Bone marrow (tissue), 2 donors: ENCODE data around the gene IL17D.
"Not testable (repeated sequence)": the region's sequence is repeated elsewhere in the genome, so short reads cannot be mapped to it uniquely, and the experiment has no call there.

Experiments used
- DNase-seq, 2 donors: peaks; one replicate each; lab custom pipeline; 2025; lab: John Stamatoyannopoulos, UW

Gene IL17D, protein sequence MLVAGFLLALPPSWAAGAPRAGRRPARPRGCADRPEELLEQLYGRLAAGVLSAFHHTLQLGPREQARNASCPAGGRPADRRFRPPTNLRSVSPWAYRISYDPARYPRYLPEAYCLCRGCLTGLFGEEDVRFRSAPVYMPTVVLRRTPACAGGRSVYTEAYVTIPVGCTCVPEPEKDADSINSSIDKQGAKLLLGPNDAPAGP

DNA sequence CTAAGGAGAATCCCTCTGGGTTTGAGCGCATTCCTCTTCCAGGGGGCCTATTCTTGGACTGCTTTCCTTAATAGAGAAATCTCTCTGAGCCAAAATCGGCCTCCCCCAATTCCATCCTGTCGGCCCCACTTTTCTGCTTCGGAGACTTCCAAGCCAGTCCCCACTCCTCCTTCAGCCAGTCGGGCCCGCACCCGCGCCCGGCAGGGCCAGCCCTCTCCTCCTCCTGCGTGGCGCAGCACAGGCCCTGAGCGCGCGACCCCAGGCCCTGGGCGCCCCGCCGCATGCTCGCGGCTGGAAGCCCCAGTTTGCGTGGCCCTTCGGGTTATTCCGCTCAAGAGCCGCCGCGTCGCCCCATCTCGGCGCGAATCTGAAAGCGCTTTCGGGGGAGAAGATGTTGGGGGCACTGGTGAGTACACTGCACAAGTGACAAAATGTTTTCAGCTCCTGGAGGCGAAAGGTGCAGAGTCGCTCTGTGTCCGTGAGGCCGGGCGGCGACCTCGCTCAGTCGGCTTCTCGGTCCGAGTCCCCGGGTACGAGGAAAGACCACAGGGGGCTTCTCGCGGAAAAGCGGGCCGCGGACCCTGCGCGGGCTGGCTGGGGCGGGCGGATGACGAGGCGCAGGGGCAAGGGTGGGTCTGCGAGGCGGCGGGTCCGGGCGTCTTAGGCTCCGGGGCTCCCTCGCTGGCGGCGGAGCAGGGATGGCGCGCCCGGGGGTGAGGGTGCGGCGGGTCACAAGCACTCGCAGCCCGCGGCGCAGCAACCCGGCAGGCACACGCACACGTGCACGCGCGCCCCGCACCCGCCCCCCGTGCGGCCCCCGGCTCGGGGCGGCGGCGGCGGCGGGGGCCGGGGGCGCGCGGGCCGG lies at the start of gene IL17D:
IL17D (plus strand) TSS at position 785 of the 865 bp plus-strand sequence. CDS start 303 bp downstream, outside the sequence.
- DNase-seq: no peak

DNA sequence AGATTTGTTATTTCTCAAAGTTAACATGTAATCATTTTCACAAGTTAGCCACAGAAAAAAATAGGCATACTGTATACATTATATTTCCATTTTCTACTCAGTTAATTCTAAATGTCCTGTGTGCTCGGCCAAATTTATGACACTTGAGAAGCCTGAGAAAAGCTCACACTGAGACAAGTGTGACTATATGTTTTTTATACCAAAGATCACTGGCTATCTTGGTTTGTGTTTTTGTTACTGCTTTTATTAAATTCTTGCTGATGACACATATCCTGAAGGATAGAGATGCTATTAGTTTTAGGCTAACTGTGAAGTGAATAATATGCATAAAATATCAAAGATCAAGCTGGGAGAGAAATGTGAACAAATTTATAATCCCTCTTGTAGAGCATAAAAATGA lies 49.3 kb upstream of the IL17D start:
- DNase-seq: no peak

DNA sequence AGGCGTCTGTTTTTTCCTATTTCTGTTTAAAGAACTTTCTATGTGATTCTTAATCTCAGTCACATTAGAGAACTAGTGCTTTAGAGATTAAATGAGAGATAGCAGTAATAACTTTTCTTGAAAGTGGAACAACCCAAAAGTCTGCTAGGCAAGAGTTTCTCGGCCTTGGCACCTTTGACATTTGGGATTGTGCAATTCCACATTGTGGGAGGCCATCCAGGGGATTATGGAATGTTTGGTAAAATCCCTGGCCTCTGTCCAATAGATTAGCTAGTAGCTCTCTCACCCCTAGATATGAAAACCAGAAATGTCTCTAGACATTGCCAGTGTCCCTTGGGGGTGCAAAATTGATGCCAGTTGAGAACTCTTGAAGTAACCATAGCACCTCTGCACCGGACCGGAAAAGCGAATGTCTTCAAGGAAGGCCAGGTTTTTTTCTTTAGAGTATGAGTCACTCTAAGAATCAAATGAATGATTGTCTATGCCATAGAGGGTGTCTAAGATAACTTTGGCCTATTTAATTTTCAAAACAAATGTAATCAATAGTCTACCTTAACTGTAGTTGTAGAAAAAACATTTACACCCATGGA lies 45.0 kb upstream of the IL17D start:
- DNase-seq: no peak

DNA sequence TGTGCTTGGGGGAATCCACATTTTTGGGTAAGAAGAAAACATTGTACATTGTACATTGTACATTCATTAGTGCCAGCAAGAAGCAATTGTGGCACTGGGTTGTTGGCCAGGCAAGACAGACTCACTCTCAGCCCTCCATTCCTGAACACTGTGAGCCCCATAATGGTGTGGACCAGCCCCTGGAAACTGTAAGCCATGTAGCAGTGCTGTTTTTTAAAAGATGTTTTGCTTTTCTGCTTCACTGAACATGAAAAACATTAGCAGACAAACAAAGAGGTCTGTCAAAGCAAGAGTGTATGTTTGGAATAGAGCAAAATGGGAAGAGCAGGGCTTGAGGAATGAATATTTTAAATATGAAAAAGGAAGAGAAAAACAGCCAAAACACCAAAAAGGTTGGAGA lies 39.1 kb upstream of the IL17D start:
- DNase-seq: no peak

DNA sequence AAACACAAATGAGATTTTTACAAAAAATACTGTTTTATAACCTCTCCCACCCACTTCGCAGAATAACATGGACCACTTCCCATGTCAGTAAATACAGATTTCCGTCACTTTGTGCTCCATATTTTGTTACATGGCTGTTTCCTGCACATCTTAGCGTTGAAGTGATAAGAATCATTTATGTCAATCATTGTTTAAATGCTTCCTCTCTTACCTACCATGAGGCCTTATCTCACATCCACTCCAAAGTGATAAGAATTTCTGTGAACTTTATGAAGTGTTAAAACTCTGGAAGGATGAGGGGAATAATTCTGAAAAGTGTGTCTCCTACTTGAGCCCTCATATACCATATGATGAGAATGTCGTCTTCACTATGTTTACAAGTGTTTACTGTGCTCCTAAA lies 36.6 kb upstream of the IL17D start:
- DNase-seq: no peak

DNA sequence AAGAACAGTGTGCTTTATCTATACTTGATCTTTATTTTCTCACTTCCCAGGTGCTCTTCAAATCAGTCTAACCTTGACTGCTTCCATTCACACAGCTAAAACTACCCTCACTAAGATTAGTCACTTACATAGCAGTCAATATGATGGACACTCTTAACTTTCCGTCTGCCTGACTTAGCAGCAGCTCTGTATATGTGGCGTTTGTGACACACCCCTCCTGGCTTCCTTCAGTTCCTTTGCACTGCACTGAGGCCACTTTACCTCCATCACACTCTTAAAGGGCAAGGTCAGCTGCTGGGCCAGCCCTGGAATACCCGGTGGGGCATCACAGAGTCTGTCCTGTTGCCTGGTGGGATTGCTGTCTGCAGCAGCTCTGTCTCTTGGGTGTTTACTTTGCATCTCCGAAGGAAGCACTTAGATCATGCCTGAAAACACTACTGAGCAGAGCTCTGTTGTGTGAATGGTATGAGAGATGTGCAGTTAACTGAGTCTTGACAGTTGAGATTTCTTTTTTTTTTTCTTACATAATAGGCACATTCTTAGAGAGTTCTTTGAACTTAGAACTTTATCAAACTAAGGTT lies 35.6 kb upstream of the IL17D start:
- DNase-seq: no peak

DNA sequence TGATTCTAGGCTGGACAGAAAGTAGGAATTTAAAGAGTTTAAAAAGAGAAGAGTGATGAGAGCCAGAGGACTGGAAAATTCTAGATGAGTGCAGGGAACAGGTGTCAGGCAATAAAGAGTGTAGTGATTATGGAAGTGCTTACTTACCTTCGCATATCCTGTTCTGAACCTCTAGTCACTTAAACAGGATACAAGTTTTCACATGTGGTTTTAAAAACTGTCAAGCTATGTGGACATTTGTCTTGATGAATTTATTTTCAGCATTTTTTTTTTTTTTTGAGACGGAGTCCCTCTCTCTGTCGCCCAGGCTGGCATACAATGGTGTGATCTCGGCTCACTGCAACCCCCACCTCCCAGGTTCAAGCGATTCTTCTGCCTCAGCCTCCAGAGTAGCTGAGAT lies 34.3 kb upstream of the IL17D start:
- DNase-seq: no peak

DNA sequence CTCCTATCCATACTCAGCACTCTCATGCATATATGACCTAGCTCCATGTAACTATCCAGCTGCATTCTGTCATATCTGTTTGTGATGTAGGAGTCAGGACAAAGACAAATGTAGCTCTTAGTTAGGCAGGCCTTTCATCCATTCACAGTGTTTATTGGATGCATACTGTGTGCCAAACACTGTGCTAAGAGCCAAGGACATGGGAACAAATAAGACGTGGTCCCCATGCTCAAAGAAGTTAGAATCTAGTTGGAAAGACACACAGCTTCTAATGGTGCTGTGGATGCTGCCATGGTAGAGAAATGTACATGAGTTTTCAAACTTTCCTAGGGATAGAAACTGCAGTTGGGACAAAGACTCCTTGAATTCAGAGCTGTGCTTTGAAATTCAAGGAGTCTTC lies 31.7 kb upstream of the IL17D start:
- no peak for DNase-seq

DNA sequence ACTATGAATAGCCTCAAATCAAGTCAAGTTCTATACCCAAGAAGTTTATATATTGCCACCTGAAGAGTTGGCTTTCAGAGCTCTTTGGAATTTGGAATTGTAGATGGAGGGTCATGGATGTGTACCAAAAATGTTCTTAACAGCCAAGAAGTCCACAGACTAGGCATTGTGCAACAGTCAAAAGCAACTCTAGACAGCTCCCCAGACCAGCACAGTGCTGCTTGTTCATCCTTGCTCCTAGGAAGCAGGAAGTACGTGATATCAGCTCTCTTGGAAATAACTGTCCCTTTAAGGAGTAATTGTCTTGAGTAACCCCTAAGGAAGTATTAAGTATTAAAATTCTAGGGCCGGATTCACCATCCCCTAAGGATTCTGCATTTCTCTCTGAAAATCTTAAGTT lies 30.7 kb upstream of the IL17D start:
- DNase-seq: no peak

DNA sequence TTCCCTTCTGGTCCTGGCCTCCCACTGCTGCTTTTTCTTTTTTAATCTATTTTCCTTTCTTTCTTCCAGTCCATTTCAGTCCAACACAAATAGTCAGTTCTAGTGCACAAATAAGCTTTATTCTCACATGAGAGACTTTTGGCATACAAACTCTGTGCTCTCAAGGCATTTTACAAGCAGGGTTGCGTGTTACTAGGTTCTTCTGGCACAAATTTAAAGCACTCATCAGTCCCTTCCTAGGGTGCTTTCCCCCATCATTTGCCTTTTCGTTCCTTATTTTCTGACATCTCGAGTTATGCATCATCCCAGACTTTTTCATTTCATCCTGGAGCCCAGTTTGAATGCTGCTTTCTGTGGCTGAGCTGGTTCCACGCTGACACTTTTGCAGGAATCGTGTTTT lies 29.8 kb upstream of the IL17D start:
- DNase-seq: no peak

DNA sequence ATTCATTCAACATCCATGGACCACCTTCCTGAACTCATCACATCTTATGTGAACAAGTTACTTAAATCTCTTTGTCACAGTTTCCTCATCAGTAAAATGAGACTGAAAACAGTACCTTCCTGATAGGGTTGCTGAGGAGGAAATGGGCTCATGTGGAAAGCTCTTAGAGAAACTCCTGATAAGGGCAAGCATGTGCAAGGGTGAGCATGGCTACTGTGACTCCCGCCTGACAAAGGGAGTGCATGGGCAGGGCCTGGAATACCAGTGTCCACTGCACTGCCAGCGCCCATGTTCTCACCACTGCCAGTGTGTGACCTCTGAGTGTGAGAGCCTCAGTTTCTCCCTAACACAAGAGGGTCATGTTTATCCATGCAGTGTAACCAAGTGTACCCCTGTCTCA lies 27.3 kb upstream of the IL17D start:
- no peak for DNase-seq

DNA sequence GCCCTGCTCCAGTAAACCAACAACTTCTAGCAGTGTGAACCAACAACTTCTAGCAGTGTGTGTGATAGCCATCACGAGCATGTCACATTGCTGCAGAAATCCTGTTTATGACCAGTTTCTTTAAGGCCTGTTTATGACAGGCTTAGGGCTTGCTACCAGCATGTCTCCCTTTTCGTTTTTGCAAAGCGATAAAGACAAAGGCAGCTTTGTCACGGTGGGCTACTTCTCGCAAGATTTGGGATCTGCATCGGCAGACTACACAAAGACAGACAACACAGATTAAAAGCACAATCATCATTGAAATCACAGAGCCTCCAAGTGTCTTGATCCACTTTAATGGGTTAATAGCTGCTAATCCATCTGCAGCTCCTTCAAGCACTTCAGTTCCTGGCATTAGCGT lies 24.9 kb upstream of the IL17D start:
- not testable (repeated sequence) for DNase-seq

DNA sequence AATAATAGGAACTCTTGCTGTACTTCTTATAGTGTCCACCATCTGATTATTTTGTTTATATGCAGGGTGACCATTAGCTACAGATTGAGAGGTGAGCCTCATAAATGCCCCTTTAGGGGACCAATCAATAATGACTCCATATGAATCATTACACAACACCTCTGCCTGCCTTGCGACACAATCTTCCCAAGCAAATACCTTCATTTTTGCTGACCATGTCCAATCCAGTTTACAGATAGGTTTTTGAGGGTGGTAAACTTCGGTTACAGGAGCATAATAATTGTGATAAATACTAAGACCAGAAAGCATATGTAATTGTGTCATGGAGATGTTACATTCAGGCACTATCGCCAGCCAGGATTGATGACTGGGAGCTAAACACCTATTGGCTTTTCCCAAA lies 23.6 kb upstream of the IL17D start:
- no peak for DNase-seq

DNA sequence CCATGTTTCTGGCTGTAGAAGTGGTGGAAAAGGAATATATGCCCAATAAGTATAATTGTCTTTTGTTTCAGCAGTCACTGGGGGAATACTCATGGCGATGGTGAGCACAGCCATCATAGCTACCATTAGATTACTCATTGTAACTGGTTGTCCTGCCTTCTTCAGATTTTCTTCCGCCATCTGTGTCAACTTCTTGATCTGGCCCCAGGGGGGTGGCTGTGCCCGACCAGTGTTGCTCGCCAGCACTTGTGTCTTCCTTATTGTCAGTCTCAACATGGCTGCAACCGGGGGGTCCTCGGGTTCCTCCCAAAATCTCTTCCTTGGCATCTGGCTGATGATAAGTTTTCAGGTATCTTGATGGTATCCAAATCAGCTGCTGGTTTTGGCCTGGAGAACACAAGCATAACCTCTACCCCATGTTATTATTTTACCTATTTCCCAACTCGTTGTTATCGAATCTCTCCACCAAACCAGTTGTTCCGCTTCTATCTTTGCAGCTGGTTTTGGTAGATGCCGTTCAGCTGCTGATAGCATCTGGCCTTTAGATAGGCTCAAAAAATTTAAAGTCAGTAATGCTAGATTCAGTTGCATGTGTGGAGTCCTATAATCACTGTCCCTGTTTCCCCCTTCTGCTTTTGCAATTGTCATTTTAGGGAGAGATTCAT lies 23.0 kb upstream of the IL17D start:
- DNase-seq: no peak

DNA sequence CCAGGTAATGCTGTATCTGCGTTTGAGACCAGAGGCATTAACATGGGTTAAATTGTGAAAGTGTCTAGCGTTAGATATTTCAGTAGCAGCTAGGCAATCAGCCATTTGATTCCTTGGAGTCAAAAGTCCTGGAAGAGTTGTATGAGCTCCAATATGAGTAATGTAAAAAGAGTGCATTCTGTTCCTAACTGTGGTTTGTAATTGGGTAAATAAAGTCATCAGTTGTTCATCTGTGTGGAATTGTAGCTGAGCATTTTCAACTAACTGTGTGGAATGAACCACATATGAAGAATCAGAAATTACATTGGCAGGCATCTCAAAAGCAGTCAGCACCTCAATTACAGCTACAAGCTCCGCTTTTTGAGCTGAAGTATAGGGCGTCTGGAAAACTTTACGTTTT lies 22.0 kb upstream of the IL17D start:
- not testable (repeated sequence) for DNase-seq

DNA sequence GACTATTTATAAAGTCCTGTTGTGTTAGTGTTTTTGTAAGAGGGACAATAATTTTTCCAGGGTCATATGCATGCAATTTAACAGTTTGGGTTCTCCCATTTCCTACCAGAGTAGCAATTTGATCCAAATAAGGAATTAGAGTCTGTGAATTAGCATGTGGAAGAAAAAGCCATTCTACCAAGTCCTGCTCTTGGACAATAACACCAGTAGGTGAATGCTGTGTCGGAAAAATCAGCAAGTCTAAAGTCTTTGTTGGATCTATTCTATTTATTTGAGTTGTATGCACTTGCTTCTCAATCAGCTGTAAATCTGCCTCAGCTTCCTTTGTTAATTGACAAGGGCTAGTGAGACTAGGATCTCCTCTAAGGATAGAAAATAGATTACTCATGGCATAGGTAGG lies 21.4 kb upstream of the IL17D start:
- DNase-seq: no peak

DNA sequence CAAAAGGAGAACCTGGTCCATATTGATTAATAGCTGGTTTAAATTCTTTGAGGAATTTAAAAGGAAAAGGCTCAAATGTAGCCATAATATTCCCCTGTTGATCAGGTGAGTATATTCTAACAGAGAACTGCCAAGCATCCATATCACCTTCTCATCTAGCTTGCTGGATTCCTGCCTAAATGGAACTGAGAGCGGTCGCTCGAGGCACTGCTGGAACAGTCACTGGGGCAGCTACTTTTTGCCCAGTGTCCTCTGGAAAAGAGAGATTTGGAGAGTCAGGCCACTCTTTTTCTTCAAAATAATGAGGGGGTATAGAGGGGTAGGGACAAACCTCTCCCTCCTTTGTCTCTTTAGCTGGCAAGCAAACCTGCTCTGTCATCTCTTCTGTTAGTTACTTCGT lies 19.5 kb upstream of the IL17D start:
- DNase-seq: no peak

DNA sequence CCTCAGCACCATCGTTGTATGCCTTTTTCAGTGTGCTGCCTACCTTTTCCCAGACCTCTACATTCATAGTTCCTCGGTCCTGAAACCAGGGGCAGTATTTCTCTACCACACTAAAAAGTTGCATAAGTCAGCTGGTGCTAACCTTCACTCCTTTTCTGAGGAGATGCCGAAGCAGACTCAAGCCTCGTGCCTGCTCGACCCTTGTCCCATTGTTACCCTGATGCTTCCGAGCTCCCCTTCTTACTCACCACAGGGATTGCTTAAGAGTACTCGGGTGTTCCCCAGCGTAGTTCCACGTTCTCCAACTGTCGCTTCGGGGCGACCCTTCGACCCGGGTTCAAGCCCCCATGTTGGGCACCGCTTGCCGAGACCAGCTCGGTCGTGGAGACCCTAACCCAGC lies 19.0 kb upstream of the IL17D start:
- no peak for DNase-seq

DNA sequence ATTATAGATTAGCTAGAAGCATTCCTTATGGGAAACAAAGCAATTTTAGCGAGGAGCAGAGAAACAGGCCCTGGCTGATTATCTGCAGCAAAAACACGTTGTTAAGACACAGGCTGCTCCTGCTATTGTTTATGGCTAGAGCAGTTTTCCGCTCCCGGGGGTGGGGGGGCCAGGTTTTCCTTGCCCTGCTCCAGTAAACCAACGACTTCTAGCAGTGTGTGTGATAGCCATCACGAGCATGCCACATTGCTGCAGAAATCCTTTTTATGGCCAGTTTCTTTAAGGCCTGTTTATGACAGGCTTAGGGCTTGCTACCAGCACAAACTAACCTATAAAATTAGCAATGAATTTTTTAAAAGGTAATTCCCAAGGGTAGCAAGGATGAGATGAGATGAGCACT lies 18.4 kb upstream of the IL17D start:
- DNase-seq: no peak

DNA sequence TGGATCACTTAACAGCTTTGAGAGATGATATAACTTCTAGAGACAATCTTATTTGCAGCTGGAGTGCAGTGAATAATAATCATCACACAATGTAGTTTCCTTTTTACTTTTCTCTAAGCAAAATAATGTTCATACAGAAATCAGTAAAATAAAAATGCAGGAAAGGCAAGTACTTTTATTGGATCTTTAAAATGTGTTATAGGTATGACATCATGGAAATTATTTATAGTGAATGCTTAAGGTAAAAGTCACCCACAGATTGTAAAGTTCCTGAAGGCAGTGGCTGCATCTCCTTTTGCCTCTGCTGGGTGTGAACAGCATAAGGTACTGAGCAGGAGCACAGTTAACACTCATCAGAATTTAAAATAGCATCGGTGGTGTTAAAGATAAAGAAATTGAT lies 17.3 kb upstream of the IL17D start:
- no peak for DNase-seq

DNA sequence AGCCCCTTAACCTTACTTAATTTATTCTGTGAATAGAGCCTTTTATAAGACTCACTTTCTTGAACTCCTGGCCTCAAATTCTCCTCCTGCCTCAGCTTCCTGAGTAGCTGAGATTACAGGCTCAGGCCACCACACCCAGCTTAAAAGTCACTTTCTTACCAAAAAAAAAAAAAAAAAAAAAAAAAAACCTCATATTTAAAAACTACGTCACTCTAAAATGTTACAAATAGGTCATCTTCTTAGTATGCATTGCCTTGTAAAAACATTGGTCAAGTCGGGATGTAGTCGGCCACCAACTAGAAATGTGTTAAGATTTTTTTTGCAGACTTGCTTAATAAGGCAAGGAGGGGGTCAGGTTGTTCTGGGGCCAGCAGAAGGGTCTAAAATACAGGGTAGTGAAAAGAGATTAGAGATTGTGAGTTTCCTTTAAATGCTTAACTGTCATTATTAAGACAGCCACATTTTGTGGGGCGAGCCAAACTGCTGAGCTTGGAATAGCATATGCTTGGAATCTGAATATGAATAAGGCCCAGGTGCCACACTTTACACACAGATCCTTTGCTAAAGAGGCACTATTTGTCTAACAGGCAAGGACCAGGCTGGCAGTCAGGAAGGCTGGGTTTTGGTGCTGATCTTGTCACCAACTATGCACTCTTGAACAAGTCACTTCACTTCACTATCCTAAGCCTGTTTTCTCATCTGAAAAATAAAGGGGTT lies 16.5 kb upstream of the IL17D start:
- no peak for DNase-seq

DNA sequence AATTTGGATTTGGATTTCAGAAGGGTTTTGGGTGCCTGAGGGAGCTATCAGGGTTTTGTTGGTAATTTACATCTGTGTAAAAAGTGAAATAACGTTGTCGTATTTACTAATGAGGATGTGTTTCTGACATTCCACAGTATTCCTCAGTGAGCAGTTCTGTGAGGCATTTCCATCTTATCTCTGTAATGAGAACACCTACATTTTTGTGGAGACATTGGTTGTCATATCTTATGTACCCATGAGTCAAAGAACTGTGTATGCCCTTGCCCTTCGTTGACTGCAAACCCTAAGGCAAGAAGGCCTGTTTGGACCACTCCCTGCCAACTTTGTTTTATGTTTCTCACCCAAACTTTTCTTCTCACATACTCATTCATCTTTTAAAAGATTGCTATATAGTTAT lies 14.2 kb upstream of the IL17D start:
- DNase-seq: no peak
